ENCODE results near the gene PTPRE.

Gene PTPRE

DNA sequence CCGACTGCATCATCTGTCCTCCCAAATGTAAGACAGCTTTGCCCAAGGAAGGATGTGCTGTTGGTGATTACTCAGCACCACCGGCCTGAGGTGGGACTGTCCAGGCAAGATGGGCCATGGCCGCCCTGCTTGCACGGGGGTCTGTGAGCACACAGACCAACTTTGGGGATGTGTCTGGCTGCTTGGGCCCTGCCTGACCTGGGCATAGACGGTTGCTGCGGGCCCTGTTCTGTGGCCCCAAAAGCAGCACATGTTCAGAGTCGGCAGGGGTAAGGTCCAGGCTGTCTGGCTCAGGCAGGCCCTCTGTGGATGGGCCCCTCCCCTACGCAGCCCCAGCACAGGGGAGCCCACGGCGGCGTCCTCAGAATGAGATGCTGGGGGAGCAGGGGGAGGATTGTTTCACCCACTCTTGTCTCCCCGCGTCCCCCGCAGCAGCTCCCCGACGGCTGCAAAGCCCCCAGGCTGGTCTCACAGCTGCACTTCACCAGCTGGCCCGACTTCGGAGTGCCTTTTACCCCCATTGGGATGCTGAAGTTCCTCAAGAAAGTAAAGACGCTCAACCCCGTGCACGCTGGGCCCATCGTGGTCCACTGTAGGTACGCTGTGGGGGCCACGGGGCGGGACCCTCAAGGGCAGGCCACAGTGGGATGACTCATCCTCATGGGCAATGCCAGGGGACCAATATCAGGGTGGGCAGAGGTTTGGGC lies 160.9 kb downstream of the PTPRE start:
- no peaks in the 10 kb centered on the region for H3K79me2 ChIP-seq
- TF ChIP-seq, protein P1, sequence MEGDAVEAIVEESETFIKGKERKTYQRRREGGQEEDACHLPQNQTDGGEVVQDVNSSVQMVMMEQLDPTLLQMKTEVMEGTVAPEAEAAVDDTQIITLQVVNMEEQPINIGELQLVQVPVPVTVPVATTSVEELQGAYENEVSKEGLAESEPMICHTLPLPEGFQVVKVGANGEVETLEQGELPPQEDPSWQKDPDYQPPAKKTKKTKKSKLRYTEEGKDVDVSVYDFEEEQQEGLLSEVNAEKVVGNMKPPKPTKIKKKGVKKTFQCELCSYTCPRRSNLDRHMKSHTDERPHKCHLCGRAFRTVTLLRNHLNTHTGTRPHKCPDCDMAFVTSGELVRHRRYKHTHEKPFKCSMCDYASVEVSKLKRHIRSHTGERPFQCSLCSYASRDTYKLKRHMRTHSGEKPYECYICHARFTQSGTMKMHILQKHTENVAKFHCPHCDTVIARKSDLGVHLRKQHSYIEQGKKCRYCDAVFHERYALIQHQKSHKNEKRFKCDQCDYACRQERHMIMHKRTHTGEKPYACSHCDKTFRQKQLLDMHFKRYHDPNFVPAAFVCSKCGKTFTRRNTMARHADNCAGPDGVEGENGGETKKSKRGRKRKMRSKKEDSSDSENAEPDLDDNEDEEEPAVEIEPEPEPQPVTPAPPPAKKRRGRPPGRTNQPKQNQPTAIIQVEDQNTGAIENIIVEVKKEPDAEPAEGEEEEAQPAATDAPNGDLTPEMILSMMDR (IDR thresholded peaks at IDR 0.05): no peak
- no peak overlapping the region for H3K4me3 ChIP-seq (ENCODE audit: low read depth, low read length)
- H3K9me3 ChIP-seq (ENCODE audit: control insufficient read depth, low read length): no peaks in the 10 kb centered on the region
- H3K4me1 ChIP-seq: no peaks in the 10 kb centered on the region
- no peak overlapping the region for H3K4me2 ChIP-seq (ENCODE audit: low read length)
- no peaks in the 10 kb centered on the region for H3K36me3 ChIP-seq (ENCODE audit: control insufficient read depth, insufficient read depth, low read length)
- H3K9ac ChIP-seq: no peak overlapping the region
- H2AFZ ChIP-seq: no peak overlapping the region
- no peak overlapping the region for H3K27ac ChIP-seq
- no peaks in the 10 kb centered on the region for H3K27me3 ChIP-seq (ENCODE audit: control insufficient read depth, insufficient read depth, low read length)

DNA sequence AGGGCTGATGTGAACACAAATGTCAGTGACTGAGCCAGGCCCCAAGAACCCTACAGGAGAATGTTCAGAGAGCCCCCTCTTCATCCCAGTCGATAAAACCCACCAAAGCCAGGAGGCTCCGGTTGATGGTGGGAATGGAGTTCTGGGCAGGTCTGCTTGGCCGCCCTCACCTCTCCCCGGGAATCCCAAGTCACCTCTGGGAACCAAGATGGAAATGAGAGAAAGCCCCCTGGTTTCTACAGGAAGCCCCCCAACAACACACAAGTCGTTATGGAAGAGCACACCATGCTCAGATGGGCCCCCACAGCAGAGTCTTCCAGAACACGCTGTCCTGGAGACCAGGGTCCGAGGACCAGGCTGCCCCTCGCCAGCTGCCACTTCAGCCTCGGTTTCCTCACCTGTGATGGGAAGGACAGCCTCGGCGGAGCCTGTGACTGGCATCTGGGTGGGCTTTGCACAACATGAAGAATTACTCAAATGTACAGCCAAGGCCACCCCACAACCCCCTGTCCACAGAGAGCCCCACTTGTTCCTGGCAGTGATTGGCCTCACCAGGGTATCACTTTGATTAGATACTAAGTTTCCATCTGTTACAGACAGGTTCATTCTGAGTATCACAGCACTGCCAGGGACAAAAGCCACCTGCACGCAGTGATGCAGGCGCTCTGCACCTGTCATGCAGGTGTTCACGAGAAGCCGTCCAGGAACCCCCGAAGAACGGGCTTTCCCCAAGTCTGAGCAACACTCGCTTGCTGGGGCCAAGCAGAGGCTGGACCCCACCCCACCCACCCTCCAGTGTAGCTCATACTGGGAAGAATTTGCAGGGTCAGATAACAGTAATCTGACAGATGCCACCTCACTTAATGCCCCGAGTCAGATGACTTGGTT lies 161.7 kb downstream of the PTPRE start:
- Histone ChIP-seq H3K9me3 (ENCODE audit: control insufficient read depth, low read length) (no peaks in the 10 kb centered on the region), H3K79me2 (no peaks in the 10 kb centered on the region), H3K27ac (no peak overlapping the region), H3K9ac (no peak overlapping the region), H3K4me1 (no peaks in the 10 kb centered on the region), H3K27me3 (ENCODE audit: control insufficient read depth, insufficient read depth, low read length) (no peaks in the 10 kb centered on the region), H3K4me2 (ENCODE audit: low read length) (no peak overlapping the region), H3K36me3 (ENCODE audit: control insufficient read depth, insufficient read depth, low read length) (no peaks in the 10 kb centered on the region), H3K4me3 (ENCODE audit: low read depth, low read length) (no peak overlapping the region), H2AFZ (no peak overlapping the region)
- TF ChIP-seq, protein P1 (IDR thresholded peaks at IDR 0.05): no peak

DNA sequence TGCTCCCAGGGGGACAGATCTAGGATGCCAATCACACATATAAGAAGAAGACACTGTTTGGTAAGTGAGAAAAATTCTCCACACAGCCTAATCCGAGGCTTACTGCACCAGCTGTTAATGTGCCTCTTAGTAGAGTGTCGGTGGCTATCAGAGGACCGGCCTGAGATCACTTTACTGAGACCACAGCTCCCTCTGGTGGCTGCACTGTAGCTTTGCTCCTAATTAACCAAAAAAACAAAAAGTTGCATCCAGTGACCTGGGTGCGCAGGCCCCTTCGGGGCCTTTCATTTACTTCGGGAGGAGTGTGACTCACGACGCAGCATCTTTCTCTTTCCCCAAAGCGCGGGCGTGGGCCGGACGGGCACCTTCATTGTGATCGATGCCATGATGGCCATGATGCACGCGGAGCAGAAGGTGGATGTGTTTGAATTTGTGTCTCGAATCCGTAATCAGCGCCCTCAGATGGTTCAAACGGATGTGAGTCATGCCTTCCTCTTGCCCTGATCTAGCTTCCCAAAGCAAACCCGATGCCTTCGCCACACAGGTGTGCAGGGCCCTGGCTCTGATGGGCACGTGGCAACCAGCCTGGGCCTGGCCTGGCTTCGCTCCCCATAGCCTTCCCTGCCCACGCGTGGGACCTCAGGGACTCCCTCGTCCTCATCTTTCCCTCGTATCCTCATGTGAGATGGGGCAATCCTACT lies 162.6 kb downstream of the PTPRE start:
- H3K79me2 ChIP-seq: no peaks in the 10 kb centered on the region
- H3K4me3 ChIP-seq (ENCODE audit: low read depth, low read length): no peak overlapping the region
- no peak overlapping the region for H3K27ac ChIP-seq
- H3K36me3 ChIP-seq (ENCODE audit: control insufficient read depth, insufficient read depth, low read length): no peaks in the 10 kb centered on the region
- no peak overlapping the region for H2AFZ ChIP-seq
- no peaks in the 10 kb centered on the region for H3K9me3 ChIP-seq (ENCODE audit: control insufficient read depth, low read length)
- no peak overlapping the region for H3K9ac ChIP-seq
- H3K4me1 ChIP-seq: no peaks in the 10 kb centered on the region
- TF ChIP-seq, protein P1 (IDR thresholded peaks at IDR 0.05): peak; percentile 86
- H3K4me2 ChIP-seq (ENCODE audit: low read length): no peak overlapping the region
- H3K27me3 ChIP-seq (ENCODE audit: control insufficient read depth, insufficient read depth, low read length): no peaks in the 10 kb centered on the region

DNA sequence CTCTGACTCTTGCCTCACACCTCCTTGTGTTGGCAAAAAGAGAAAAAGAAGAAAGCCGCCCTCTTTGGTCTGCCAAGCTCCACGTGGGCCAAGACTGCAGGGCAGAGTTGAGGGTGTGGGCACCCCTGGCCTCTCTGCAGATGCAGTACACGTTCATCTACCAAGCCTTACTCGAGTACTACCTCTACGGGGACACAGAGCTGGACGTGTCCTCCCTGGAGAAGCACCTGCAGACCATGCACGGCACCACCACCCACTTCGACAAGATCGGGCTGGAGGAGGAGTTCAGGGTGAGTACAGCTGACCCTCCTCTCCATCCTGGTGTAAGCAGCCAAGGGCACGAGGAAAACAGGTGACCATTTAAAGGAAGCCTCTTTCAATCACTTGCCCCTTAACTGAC lies 163.3 kb downstream of the PTPRE start:
- Histone ChIP-seq H2AFZ (no peak overlapping the region), H3K9ac (no peak overlapping the region), H3K9me3 (ENCODE audit: control insufficient read depth, low read length) (no peaks in the 10 kb centered on the region), H3K36me3 (ENCODE audit: control insufficient read depth, insufficient read depth, low read length) (no peaks in the 10 kb centered on the region), H3K4me2 (ENCODE audit: low read length) (no peak overlapping the region), H3K79me2 (no peaks in the 10 kb centered on the region), H3K27me3 (ENCODE audit: control insufficient read depth, insufficient read depth, low read length) (no peaks in the 10 kb centered on the region), H3K27ac (no peak overlapping the region), H3K4me3 (ENCODE audit: low read depth, low read length) (no peak overlapping the region), H3K4me1 (no peaks in the 10 kb centered on the region)
- TF ChIP-seq, protein P1 (IDR thresholded peaks at IDR 0.05): no peak

Data from parathyroid adenoma (tissue), 2 donors.